Neural cell (in vitro differentiated cells): ENCODE results near the gene ANXA6.

Source experiments
- POLR2AphosphoS5 ChIP-seq: IDR thresholded peaks from 2 replicates; pipeline ENCODE4 v1.6.1; 2012
- TAF1 ChIP-seq: IDR thresholded peaks from 2 replicates; pipeline ENCODE4 v1.6.1; 2012; ENCODE audit warnings: low read depth
- TF ChIP-seq, protein P1 (sequence below): fragments of 450-650 bp; IDR thresholded peaks from 2 replicates; pipeline ENCODE4 v1.5.1; 2014; ENCODE audit warnings: antibody characterized with exemption, mild to moderate bottlenecking, moderate library complexity; ENCODE audit not compliant: poor library complexity, severe bottlenecking

DNA sequence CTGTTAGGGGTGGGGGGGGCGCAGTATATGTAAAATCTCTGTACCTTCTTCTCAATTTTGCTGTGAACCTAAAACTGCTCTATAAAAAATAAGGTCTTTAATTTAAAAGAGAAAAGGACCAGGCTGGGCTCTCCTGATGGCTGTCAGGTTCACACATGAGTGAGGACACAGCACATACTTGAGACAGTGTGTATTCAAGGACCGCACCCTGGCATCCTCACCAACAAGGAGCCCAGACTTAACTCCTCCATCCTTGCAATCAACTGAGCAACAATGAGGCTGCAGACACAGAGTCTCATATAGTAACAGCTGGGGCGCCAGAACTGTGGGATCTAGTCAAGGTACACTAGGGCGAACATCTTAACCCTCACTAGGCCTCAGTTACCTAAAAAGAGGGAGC, 86.6 kb downstream of the ANXA6 start:
- TF ChIP-seq POLR2AphosphoS5, result no peak
- no peak for TF ChIP-seq TAF1
- TF ChIP-seq, protein P1, sequence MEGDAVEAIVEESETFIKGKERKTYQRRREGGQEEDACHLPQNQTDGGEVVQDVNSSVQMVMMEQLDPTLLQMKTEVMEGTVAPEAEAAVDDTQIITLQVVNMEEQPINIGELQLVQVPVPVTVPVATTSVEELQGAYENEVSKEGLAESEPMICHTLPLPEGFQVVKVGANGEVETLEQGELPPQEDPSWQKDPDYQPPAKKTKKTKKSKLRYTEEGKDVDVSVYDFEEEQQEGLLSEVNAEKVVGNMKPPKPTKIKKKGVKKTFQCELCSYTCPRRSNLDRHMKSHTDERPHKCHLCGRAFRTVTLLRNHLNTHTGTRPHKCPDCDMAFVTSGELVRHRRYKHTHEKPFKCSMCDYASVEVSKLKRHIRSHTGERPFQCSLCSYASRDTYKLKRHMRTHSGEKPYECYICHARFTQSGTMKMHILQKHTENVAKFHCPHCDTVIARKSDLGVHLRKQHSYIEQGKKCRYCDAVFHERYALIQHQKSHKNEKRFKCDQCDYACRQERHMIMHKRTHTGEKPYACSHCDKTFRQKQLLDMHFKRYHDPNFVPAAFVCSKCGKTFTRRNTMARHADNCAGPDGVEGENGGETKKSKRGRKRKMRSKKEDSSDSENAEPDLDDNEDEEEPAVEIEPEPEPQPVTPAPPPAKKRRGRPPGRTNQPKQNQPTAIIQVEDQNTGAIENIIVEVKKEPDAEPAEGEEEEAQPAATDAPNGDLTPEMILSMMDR, result no peak
